ENCODE data around the gene EDC3.
"Not testable (repeated sequence)": the region's sequence is repeated elsewhere in the genome, so short reads cannot be mapped to it uniquely, and the experiment has no call there.

EDC3 gene

DNA sequence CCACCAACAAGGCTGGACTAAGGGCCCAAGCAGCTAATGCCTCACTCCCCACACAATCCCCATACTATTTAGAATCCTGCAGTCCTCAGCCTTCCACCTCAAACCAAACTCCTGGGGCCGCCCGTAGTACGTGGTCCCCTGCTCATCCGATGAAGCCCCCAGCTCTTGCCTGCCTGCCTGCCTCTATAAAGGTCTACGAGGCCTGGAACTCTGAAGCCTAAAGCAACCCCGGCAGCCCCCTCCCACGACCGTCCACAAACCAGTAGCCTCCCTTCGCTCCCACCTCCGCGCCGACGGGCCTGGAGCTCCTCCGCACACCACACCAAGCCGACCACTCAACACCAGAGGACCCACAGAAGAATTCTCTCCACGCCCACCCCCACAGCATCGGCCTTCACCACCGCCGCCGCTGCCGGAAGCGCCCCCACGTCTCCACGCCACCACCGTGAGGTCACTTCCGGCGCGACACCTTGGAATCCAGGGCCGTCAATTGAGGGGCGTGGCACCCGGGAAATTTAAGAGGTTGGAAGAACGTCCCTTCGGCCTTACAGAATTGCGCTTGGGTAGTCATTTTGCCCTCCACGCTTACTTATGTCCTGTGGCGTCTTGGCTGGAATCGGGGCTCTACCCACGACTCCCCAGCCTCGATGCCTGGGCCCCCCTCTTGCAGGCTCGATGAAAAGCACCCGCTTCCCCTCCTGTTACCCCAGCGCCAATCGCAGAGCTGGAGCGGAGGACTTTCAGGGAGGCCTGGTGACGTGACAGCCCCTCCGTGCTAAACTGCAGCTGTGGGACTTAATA is at the start of gene EDC3:
TSS of gene EDC3 (minus strand) at position 428 of the 801 bp plus-strand sequence. CDS start 20,900 bp downstream, outside the sequence.
- DNase-seq: peak; percentile 84

DNA sequence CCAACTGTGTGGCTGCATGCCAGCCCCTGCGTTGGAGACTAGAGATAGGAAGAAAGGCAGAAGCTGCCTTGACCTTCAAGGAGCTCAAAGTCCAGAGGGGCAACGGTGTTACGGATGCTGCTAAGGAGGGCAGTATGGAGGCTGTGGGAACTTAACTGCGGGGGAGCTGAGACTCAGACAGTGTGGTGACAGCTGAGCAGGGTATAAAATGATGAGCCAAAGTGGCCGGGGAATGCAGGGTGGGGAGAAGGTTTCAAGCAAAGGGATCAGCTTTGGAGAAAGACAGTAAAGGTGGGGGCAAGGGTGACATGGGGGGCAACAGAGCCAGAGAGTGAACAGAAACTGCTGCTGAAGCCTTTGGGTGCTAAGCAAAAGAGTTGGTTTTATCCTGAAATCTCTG is 46.6 kb upstream of the EDC3 start:
- no peak for DNase-seq

- not testable (repeated sequence) for DNase-seq
Observed at GRCh38 chr15:74738239-74738638, 42.4 kb upstream of the EDC3 start.

GRCh38 chr15:74735305-74735704 is 39.5 kb upstream of the EDC3 start:
- no peak for DNase-seq

DNA sequence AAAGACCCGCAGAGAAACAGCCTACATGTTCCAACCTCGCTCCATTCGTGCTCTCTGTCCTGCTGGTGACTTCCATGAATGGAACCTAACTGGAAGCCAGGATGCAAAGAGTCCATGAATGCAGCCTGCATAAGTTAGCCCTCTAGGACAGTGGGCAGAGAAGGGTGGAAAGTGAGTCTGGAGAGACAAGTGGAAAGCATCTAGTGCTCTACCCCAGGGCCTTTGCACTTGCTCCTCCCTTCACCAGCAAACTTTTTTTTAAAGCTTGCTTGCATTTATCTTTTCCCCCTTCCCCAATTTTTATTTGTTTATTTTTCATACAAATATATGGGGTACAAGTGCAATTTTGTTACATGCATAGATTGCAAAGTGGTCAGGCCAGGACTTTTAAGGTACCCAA is 37.4 kb upstream of the EDC3 start:
- no peak for DNase-seq

DNA sequence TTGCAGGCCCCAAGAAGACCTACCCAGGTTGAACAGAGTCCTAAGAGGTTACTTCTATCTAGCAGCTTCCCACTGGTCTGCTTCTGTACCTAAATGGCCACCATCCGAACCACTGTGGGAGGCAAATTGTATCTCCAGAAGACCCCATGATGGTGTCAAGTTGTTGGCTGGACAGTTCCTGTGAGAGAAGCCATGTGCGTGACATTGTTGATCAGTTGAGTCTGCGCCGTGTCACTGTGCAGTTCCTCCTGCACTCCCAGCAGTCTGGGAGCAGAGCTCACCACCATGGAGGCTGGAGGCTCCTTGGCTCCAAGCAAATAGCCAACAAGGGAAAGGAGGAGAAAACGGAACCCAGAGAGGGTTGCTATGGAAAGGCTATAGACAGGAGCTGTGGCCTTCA is 37.0 kb upstream of the EDC3 start:
- no peak for DNase-seq

GRCh38 chr15:74730619-74731316 is 34.9 kb upstream of the EDC3 start:
- no peak for DNase-seq

- DNase-seq: not testable (repeated sequence)
Observed at GRCh38 chr15:74729372-74729771, 33.5 kb upstream of the EDC3 start.

- DNase-seq: not testable (repeated sequence)
Observed at GRCh38 chr15:74728699-74729098, 32.9 kb upstream of the EDC3 start.

DNA sequence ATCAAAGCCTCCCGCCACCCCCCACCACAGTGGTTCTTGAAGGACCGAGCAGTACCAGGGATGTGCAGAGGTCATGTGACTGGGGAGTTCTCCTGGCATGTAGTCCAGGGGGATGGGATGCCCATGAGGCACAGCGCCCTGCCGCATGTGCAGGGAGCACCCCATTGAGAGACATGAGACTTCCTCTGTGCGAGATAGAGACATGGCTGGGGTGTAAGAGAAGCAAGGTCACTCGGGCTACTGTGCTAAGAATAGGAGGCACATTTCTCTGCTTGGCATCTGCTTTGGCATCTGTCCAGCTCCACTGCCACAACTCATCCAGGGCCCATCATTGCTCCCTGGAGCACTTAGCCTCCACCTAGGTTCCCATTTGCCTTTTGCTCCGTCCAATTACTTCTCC is 31.9 kb upstream of the EDC3 start:
- peak; percentile 74 for DNase-seq

- peak; percentile 86 for DNase-seq
Observed at GRCh38 chr15:74726774-74727164, 30.9 kb upstream of the EDC3 start.

GRCh38 chr15:74725845-74726773 is 30.3 kb upstream of the EDC3 start:
- DNase-seq: peak; percentile 86

GRCh38 chr15:74725225-74725774 is 29.5 kb upstream of the EDC3 start, which contains the start of gene CYP1A1:
Gene CYP1A1 (minus strand): TSS chr15:74725528. CDS start chr15:74723097, 2,431 bp downstream.
- peak; percentile 78 for DNase-seq

DNA sequence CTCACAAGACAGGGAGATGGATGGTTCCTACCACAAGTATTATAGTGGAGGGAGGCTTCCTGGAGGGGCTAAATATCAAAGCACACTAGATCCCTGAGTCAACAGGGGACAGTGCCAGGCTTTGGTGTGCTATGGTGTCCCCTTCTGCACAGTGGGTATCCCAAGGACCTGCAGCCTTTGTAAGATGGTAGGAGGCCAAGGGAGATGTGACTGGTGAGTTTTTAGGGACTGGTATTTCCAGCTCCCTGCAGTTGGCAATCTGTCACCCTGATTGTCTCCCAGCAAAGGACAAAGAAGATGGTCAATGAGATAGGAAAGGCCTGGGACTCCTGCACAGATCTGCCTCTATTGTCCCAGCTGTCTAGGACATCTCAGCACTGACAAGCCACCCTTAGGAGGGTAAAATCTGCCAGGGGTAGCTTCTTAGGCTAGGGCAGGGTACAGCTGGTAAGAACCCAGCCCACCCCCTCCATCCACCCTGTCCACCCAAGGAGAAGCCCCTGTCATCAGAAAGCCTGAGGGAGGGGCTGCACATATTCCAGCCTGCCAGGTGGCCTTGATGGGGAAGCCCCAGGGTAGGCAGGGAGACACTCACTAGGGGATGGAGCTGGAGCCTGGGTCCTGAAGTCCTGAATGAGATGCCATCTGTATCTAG is 28.9 kb upstream of the EDC3 start:
- peak; percentile 41 for DNase-seq

DNA sequence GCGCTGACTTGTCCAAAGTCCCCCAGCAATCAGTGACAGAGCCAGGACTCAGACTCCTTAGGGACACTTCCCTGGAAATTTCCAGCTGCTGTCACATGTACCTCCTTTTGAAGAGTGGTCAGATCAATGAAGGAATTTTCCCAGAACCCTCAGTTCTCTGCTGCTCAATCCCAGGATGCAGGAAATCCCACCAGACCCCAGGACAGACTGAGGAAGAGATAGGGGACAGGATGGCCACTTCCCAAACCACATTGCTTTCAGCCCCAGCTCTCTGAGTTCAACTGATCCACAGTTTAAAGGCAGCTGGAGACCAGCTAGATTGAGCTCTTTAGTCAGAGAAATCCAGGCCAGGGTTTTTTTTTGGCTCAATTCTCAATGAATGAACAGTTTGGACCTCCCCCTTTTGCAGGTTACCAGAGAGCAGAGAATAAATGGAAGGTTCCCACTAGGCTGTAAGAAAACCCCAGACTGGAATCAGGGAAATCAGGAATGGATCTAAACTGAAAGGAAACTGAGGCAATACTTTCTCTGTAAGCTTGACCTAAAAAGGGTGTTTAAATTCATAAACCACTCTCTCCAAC is 28.0 kb upstream of the EDC3 start:
- DNase-seq: peak; percentile 82

- DNase-seq: no peak
Observed at GRCh38 chr15:74723187-74723586, 27.4 kb upstream of the EDC3 start.

DNA sequence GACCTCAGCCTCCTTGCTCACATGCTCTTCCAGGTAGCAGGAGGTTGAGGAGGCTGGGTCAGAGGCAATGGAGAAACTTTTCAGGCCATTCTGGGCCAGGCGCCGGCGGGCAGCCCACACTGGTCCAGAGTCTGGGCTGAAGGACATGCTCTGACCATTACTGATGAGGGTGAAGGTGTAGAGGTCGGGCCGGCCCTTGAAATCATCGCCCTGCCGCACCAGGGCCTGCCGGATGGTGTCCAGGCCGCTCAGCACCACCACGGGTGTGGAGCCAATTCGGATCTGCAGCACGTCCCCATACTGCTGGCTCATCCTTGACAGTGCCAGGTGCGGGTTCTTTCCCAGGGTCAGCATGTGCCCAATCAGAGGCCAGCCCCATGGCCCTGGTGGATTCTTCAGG is 26.8 kb upstream of the EDC3 start:
- no peak for DNase-seq

DNA sequence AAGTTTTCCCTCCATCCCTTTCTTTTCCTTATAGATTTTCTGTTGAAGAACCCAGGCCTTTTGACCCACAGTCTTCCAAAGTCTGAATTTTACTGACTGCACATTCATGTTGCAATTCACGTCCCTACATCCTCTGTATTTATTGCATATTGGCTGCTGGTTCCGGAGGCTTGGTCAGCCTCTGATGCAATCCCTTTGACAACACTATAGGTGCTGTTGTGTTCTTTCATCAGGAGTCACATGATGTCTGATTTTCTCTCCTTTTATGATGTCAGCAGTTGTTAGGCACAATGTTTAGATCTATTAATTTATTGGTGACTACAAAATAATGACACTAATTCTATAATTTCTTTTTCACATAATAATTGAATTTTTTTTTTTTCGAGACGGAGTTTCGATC is 20.8 kb upstream of the EDC3 start:
- peak; percentile 48 for DNase-seq

- no peak for DNase-seq
Observed at GRCh38 chr15:74712311-74712710, 16.5 kb upstream of the EDC3 start.

DNA sequence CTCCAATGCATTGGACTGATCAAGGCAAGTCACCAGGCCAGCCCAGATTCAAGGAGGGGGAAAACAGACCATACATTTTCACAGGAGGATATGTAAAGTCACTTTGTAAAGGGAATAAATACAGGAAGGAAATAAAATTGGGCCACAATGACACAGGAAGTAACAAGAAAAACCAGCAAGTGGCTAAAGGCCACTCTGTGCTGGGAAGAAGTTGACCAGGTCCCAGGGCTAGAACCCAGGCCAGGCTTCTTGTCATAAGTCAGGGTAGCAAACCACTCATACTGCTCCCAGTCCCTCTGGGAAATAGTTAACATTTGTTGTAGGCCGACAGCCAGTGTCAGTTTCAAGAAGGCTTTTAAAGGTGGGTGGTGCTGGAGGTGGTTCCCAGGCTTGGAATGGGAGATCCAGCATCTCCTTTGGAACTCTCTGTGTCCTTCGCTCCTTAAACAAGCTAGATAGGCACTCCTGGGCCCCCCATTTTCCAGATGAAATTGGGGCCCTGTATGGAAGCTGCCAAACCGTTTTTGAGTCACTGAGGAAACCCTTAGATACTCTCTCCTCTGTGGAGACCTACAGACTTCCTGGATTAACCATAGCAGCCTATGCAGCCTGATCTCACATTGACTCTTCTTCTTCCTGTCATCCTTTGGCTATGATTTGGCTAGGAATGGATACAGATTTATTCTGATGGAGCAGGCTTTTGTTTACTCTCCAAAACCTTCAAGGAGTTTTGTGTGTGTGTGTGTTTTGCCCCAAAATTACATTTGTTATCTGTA is 14.7 kb upstream of the EDC3 start:
- DNase-seq: no peak

- no peak for DNase-seq
Observed at GRCh38 chr15:74709892-74710291, 14.1 kb upstream of the EDC3 start.

Data from DMS53 (cell line).